Cardiac fibroblast (primary cell): Measurements from ENCODE around the gene DGUOK.
A peak's percentile ranks its signal among the peaks of the same experiment; 100 is the strongest.
"Not testable (repeated sequence)": the region's sequence is repeated elsewhere in the genome, so short reads cannot be mapped to it uniquely, and the experiment has no call there.

ENCODE experiments used
- DNase-seq, 2 donors: peaks; one replicate each; pipeline versions ENCODE4 v3.0.0 to v3.0.0-alpha.2; 2010; ENCODE audit warnings: low read depth in 2 of 2
- H3K4me3 ChIP-seq, 2 donors: replicated peaks in 1 of 2; 1 replicate in 1 of 2; 2 replicates in 1 of 2; pipeline ENCODE4 v1.5.1; 2011; ENCODE audit warnings: low read depth in 2 of 2, low read length in 2 of 2, mild to moderate bottlenecking in 2 of 2, moderate library complexity in 1 of 2
- TF ChIP-seq, protein P1 (sequence below): IDR thresholded peaks from one replicate; pipeline ENCODE4 v1.5.1; 2011; ENCODE audit warnings: low read depth, mild to moderate bottlenecking, low read length, inconsistent platforms

The DGUOK gene

DNA sequence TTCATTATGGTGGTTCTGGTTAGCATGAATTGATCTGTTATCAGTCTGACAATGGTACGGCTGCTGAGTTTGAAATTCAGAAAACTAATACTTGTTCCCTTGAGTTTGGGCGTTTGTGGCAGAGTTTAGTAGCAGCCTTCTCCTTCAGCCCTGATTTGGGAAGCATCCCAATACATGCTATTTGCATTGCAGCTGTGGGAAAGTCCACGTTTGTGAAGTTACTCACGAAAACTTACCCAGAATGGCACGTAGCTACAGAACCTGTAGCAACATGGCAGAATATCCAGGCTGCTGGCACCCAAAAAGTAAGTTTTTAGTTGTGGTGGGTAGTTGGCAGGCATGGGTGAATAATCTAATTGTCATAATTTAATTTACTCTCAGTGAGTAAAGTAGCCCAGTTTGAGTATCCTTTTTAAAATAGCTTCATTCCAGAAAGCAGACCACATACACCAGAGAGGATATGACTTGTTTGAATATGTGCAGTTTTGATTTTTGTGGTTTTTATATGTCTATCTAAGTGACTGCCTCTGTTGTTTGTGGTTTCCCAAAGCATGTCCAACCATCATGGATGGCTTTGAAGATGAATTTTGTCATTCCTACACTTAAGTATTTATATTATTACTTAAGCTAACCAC lies 12.2 kb downstream of the DGUOK start:
- TF ChIP-seq, protein P1, sequence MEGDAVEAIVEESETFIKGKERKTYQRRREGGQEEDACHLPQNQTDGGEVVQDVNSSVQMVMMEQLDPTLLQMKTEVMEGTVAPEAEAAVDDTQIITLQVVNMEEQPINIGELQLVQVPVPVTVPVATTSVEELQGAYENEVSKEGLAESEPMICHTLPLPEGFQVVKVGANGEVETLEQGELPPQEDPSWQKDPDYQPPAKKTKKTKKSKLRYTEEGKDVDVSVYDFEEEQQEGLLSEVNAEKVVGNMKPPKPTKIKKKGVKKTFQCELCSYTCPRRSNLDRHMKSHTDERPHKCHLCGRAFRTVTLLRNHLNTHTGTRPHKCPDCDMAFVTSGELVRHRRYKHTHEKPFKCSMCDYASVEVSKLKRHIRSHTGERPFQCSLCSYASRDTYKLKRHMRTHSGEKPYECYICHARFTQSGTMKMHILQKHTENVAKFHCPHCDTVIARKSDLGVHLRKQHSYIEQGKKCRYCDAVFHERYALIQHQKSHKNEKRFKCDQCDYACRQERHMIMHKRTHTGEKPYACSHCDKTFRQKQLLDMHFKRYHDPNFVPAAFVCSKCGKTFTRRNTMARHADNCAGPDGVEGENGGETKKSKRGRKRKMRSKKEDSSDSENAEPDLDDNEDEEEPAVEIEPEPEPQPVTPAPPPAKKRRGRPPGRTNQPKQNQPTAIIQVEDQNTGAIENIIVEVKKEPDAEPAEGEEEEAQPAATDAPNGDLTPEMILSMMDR = no peak
- no peak overlapping the region for H3K4me3 ChIP-seq
- DNase-seq = peak; percentile 37 to 75

DNA sequence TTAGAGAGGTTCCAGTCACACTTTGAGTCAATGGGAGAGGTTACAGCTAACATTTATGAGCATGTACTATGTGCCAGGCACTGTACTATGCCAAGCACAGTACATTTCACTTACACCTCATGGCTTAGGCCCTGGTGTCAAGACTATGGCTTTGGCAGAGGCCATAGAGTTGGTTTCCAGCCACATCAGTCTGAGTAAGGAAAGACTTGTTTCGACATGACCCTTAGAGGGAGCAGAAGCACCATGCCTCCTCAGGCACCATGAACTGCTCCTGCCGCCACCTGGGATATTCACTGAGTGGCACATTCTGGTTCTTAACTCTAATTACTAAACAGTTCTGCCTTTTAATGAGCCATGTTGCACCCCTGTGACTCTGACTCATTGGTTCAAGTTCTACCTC lies 12.7 kb downstream of the DGUOK start:
- peak; percentile 51 to 65 for DNase-seq
- TF ChIP-seq, protein P1 = no peak
- H3K4me3 ChIP-seq = no peak overlapping the region

DNA sequence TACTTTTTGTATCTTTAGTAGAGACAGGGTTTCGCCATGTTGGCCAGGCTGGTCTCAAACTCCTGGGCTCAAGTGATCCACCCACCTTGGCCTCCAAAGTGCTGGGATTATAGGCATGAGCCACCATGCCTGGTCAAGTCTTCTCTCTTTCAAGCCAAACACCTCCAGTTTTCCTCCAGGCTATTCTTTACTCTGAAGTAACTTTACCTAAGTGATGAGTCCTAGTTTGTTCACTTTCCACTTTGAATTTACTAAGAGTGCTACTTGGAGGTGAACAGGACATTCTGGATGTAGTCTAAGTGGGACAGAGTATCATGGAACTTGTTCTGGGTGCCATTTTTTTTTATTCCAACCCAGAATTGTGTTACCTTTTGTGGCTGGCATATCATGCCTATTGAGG lies 13.4 kb downstream of the DGUOK start:
- not testable (repeated sequence) for DNase-seq, H3K4me3 ChIP-seq

DNA sequence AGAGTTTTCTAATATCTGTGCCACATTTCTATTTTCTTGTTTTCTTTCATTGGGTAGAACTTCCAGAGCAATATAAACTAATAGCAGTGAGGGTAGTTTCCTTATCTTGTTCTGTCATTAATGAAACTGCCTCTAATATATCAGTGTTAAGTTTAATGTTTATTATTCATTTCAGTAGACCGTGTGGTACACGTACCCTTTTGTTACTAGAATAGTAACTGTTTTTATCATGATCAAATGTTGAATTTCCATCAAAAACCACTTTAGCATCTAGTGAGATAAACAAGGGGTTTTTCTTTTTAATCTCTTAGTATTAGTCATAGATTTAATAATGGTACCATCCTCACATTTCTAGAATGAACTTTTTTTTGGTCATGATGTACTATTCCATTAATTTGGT lies 16.0 kb downstream of the DGUOK start:
- no peak for DNase-seq
- TF ChIP-seq, protein P1 = no peak
- no peak overlapping the region for H3K4me3 ChIP-seq

DNA sequence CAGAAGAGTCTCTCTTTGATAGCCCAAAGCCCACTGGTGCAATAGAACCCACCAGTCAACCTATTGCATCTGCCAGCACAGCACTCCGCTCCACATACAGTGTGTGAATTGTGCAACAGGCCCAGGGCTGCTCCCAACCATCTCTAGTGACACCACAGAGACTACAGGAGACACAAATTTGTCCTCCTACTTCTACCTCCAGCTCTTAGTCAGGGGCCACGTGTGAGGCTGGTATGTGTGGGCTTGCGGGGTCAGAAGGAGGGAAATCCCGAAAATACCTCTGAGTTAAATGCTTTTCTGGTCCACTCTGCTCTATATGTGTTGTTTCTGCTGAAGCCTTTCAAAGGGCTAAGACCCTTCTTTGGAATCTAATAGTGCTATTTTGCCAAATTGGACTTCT lies 18.0 kb downstream of the DGUOK start:
- DNase-seq = no peak
- H3K4me3 ChIP-seq = no peak overlapping the region
- TF ChIP-seq, protein P1 = no peak

DNA sequence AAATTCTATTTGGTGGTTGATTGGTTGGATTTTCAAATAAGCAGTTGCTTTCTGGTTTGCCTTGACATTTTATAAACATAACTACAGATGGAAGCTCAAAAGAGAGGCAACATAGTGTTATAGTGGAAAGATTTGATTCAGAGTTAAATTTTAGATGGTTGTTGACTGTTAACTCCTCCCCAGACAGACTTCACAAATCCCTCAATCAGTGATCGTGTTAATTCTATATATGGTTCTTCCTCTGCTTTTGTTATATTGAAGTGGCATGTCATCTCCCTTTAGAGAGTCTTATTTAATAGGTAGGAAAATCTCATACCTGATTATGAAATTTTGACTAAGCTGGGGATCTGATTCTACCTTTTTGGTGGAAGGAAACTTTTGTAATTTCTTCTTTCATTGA lies 19.5 kb downstream of the DGUOK start:
- TF ChIP-seq, protein P1 = no peak
- no peak overlapping the region for H3K4me3 ChIP-seq
- DNase-seq = no peak

DNA sequence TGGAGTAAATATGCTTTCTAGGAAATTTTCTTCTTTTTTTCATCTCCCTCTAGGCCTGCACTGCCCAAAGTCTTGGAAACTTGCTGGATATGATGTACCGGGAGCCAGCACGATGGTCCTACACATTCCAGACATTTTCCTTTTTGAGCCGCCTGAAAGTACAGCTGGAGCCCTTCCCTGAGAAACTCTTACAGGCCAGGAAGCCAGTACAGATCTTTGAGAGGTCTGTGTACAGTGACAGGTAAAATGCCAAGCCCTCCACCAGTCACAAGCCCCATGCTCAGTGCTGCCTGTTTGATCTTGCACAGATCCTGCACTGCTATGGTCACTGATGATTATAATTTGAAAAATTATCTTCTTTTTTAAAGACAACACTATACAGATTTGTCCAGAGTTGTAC lies 20.0 kb downstream of the DGUOK start:
- TF ChIP-seq, protein P1 = no peak
- DNase-seq = no peak

More for the DNA sequence above, 20.0 kb downstream of the DGUOK start:
- H3K4me3 ChIP-seq = no peak overlapping the region
